Neutrophil (primary cell): ENCODE measurements around the gene YBX1.

Experiments used
- H3K27ac ChIP-seq: fragments of 200-600 bp; sonication (generic); 2 replicates; pipeline ENCODE4 v1.5.1; 2016; ENCODE audit warnings: mild to moderate bottlenecking, moderate library complexity
- H3K27me3 ChIP-seq: fragments of 200-600 bp; sonication (generic); 2 replicates; pipeline ENCODE4 v1.6.0; 2016; ENCODE audit warnings: mild to moderate bottlenecking
- H3K36me3 ChIP-seq: fragments of 200-600 bp; sonication (generic); 2 replicates; pipeline ENCODE4 v1.5.1; 2017
- H3K4me1 ChIP-seq, 2 experiments: fragments of 200-600 bp in 1 of 2; sonication (generic) in 1 of 2; 1 replicate in 1 of 2; 2 replicates in 1 of 2; pipeline versions ENCODE4 v1.5.1 to v1.6.1; 2013 to 2016; ENCODE audit warnings: low read depth in 1 of 2, low read length in 1 of 2, mild to moderate bottlenecking in 1 of 2, moderate library complexity in 1 of 2; ENCODE audit not compliant: control insufficient read depth in 1 of 2, insufficient read depth in 1 of 2
- H3K4me3 ChIP-seq, 2 experiments: fragments of 200-600 bp in 1 of 2; sonication (generic) in 1 of 2; 1 replicate in 1 of 2; 2 replicates in 1 of 2; pipeline ENCODE4 v1.5.1; 2013 to 2016; ENCODE audit warnings: low read depth in 1 of 2, low read length in 1 of 2, mild to moderate bottlenecking in 1 of 2, moderate library complexity in 1 of 2
- H3K9me3 ChIP-seq: fragments of 200-600 bp; sonication (generic); 2 replicates; pipeline ENCODE4 v1.5.1; 2016
- CTCF ChIP-seq: fragments of 200-600 bp; sonication (generic); IDR thresholded peaks from 2 replicates; pipeline ENCODE4 v1.5.1; 2016; ENCODE audit warnings: antibody characterized with exemption

YBX1 gene

GRCh38 chr1:42731585-42731984 is 49.4 kb downstream of the YBX1 start:
- H3K36me3 ChIP-seq: no peaks in the 10 kb centered on the region
- H3K27ac ChIP-seq: no peak overlapping the region
- no peak overlapping the region for H3K4me3 ChIP-seq
- H3K9me3 ChIP-seq: no peaks in the 10 kb centered on the region
- H3K4me1 ChIP-seq: no peaks in the 10 kb centered on the region
- no peak for TF ChIP-seq CTCF
- H3K27me3 ChIP-seq: no peaks in the 10 kb centered on the region

GRCh38 chr1:42732126-42732680 is 50.0 kb downstream of the YBX1 start:
- Histone ChIP-seq H3K4me3 (no peak overlapping the region), H3K9me3 (no peaks in the 10 kb centered on the region), H3K4me1 (no peaks in the 10 kb centered on the region), H3K27me3 (no peaks in the 10 kb centered on the region), H3K27ac (no peak overlapping the region), H3K36me3 (no peaks in the 10 kb centered on the region)
- no peak for TF ChIP-seq CTCF

GRCh38 chr1:42733415-42734200 is 51.4 kb downstream of the YBX1 start:
- no peak overlapping the region for H3K27ac ChIP-seq
- H3K4me3 ChIP-seq: no peak overlapping the region
- H3K9me3 ChIP-seq: no peaks in the 10 kb centered on the region
- no peaks in the 10 kb centered on the region for H3K27me3 ChIP-seq
- TF ChIP-seq CTCF: no peak
- H3K4me1 ChIP-seq: peaks cover 0 to 2% of the 10 kb centered on the region in 2 experiments
- no peaks in the 10 kb centered on the region for H3K36me3 ChIP-seq

- H3K27ac ChIP-seq: no peak overlapping the region
- H3K36me3 ChIP-seq: no peaks in the 10 kb centered on the region
- H3K9me3 ChIP-seq: no peaks in the 10 kb centered on the region
- H3K27me3 ChIP-seq: no peaks in the 10 kb centered on the region
- H3K4me1 ChIP-seq: peaks cover 0 to 2% of the 10 kb centered on the region in 2 experiments
- no peak overlapping the region for H3K4me3 ChIP-seq
- TF ChIP-seq CTCF: no peak
Observed at GRCh38 chr1:42734201-42735035, 52.2 kb downstream of the YBX1 start.

GRCh38 chr1:42735056-42735455 is 52.8 kb downstream of the YBX1 start:
- Histone ChIP-seq H3K4me1 (peaks cover 0 to 2% of the 10 kb centered on the region in 2 experiments), H3K27me3 (no peaks in the 10 kb centered on the region), H3K9me3 (no peaks in the 10 kb centered on the region), H3K27ac (no peak overlapping the region), H3K36me3 (no peaks in the 10 kb centered on the region), H3K4me3 (no peak overlapping the region)
- TF ChIP-seq CTCF: no peak
